Aorta (tissue), 5 donors: Measurements from ENCODE around the gene PYGL. TPM values are rescaled to one million over a fixed set of nuclear protein-coding genes. Genes with fewer than 3 reads are reported as not detected.

Experiments
- ATAC-seq: fragments of 200-7000 bp; cut with Tn5 transposase; one replicate; pipeline ENCODE4 v1.9.1; 2022; ENCODE audit warnings: moderate library complexity; ENCODE audit not compliant: low FRiP score
- DNase-seq, 2 donors: peaks; one replicate each; pipeline ENCODE4 v3.0.0-alpha.2; 2020
- H3K27ac ChIP-seq, 2 donors: one replicate each; pipeline ENCODE4 v1.5.1; 2013; ENCODE audit warnings: low read length in 2 of 2, mild to moderate bottlenecking in 2 of 2, moderate library complexity in 2 of 2, control low read depth in 1 of 2, inconsistent platforms in 1 of 2, low read depth in 1 of 2
- H3K27me3 ChIP-seq, 2 donors: one replicate each; pipeline ENCODE4 v1.6.1; 2013; ENCODE audit warnings: control low read depth in 1 of 2, low read length in 1 of 2, mild to moderate bottlenecking in 1 of 2, moderate library complexity in 1 of 2; ENCODE audit not compliant: insufficient read depth in 2 of 2, control insufficient read depth in 1 of 2
- H3K36me3 ChIP-seq, 2 donors: one replicate each; pipeline ENCODE4 v1.6.1; 2013; ENCODE audit warnings: control low read depth in 1 of 2, low read length in 1 of 2, mild to moderate bottlenecking in 1 of 2; ENCODE audit not compliant: insufficient read depth in 2 of 2, control insufficient read depth in 1 of 2
- H3K4me1 ChIP-seq, 2 donors: one replicate each; pipeline ENCODE4 v1.6.1; 2013; ENCODE audit warnings: low read length in 2 of 2, control low read depth in 1 of 2, mild to moderate bottlenecking in 1 of 2, moderate library complexity in 1 of 2; ENCODE audit not compliant: insufficient read depth in 2 of 2, control insufficient read depth in 1 of 2
- H3K4me3 ChIP-seq, 2 donors: one replicate each; pipeline ENCODE4 v1.5.1; 2013; ENCODE audit warnings: low read length in 2 of 2, control low read depth in 1 of 2, mild to moderate bottlenecking in 1 of 2
- H3K9me3 ChIP-seq: one replicate; pipeline ENCODE4 v1.6.1; 2013; ENCODE audit warnings: mild to moderate bottlenecking, low read length; ENCODE audit not compliant: control insufficient read depth
- WGBS, 2 donors: extraction: QIAGEN DNeasy Blood & Tissue Kit; methylation state at CpG; one replicate each; pipeline ENCODE4 v1.1.7; 2013; 5-methylcytosine and 5-hydroxymethylcytosine counted together
- intact Hi-C, 2 donors: fragments of 100-400 bp; cut with DNase I; formaldehyde crosslinking; loops; one replicate each; pipeline versions ENCODE4 v1.14.2 to v1.15.0; 2022
- polyA plus RNA-seq, 2 donors: library from polyadenylated mRNA; stranded (reverse); fragments of 200-250 nt; gene quantifications; one replicate each; pipeline ENCODE4 v1.2.3, GENCODE V29; 2013
- total RNA-seq, 2 donors: library from RNA; stranded (reverse); fragmentation: NEBNext Ultra II Directional; extraction: Animal tissue kit (Norgen Biotek cat#: 25700); gene quantifications; one replicate each; pipeline ENCODE4 v1.2.1, GENCODE V29; 2021
- donor health status: healthy with polysubstance abuse.
- donor health status: Bipolar disorder and iron deficiency.
- donor health status: DM: no; HTN: no; CAD: no.
- donor health status: DM: no; HTN: no; CAD: no.
- donor health status: DM: yes; HTN: yes; CAD: no.

Gene PYGL
- total and polyA plus RNA-seq, 4 donors: 18.4 to 78.6 (median 37.1) TPM

DNA sequence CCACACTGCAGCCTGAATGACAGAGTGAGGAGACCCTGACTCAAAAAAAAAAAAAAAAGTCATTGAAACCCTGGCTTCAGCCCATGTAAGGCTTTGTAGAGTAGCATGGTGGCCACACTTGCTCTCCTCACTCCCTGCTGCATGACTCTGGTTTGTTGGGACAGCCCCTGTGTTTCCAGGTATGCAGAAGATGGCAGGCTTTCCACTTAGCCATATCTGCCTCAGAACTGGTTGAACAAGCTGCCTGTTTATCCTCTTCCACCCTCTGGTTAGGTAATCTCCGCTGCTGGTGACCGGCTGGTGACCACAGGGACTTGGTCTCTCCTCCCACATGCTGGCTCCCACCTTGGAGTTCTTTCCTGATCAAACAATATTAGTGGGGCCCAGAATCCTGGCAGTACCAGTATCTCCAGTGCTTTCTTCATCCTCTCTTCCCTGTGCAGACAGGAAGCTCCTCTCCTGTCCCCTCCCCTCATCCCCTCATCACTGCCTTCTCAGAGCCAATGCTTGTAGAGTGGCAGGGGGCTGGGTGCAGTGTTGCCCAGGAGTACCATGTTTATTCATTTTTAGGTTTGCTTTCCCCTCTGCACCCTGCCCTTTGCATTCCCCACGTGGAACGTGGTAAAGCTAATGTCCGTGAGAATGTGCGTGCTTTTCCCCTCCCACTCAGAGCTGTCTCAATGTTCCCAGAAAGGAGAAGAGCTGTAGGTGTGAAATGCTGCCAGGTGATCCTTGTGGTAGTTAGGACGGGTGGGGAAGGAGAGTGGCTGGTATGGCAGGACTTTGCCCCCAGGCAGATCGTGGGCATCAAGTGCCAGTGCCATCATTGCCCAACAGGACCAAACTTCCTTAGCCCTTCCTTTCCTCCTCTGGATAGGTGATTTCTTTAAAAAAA, 61.1 kb downstream of the PYGL start:
- intact Hi-C loops: no loop called here
- no peaks in the 10 kb centered on the region for H3K4me1 ChIP-seq
- H3K27me3 ChIP-seq: no peaks in the 10 kb centered on the region
- no peaks in the 10 kb centered on the region for H3K9me3 ChIP-seq
- H3K27ac ChIP-seq: no peak overlapping the region
- H3K4me3 ChIP-seq: no peak overlapping the region
- H3K36me3 ChIP-seq: peaks cover 0 to 2% of the 10 kb centered on the region in 2 donors
- no peak for DNase-seq
- 77 to 83% methylated on average over 8 of the region's 8 CpGs for WGBS, 2 donors
- ATAC-seq: no peak

DNA sequence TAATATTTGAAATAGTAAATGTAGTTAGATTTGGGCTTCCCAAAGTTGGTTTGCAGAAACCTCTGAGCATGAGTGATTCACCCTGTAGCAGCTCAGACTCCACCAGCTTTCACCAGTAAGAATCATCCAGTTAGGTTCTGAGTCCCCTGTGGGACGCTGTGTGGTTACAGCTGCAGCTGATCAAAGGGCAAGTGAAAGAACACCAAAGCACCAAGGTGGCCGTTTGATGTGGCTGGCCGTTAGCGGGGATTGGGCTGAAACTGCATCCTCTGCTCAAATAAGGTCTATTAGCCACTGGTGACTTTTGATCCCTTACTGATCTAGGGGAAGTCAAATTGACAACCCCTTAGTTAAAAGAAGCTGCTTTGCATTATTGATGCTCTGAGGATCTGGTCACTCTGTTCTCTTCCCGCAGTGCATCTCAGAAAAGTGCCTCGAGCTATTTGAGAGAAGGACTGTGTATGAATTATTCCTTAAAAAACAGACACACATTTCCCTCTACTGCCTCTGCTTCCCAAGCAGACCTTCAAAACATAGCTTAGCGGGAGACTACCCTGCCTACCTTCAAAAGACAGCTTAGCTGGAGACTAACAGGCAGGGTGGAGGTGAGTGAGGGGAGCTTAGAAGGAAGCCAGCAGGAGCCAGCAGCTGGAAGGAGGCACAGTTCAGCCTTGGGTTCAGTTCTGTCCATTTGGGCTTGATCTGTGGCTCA, 68.8 kb downstream of the PYGL start:
- no peak overlapping the region for H3K4me3 ChIP-seq
- H3K9me3 ChIP-seq: no peaks in the 10 kb centered on the region
- intact Hi-C loops: no loop called here
- H3K27ac ChIP-seq: no peak overlapping the region
- WGBS, 2 donors: 43 to 50% methylated on average over 7 of the region's 7 CpGs
- no peaks in the 10 kb centered on the region for H3K36me3 ChIP-seq
- H3K4me1 ChIP-seq: no peaks in the 10 kb centered on the region
- ATAC-seq (no peak), DNase-seq (no peak)
- H3K27me3 ChIP-seq: no peaks in the 10 kb centered on the region

DNA sequence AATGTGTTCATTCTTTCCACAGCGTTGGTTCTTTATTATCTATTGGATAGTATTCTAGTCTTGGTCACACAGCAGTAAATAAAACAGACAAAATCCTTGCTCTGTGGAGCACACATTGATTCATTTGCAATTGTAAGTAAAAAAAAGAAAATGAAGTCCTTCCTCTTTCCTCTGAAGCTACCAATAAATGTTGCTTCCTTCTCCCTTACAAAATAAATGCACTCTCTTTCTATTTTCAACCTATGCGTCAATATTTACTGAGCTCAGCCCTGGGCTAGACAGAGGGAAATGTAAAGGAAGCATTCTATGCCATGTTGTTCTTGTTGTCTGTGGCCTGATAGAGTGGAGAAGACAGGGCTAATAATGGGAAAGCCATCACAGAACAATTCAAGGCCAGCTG, 69.5 kb downstream of the PYGL start:
- Histone ChIP-seq H3K9me3 (peaks cover 2% of the 10 kb centered on the region), H3K4me3 (no peak overlapping the region), H3K27me3 (no peaks in the 10 kb centered on the region), H3K27ac (no peak overlapping the region), H3K4me1 (no peaks in the 10 kb centered on the region), H3K36me3 (no peaks in the 10 kb centered on the region)
- intact Hi-C loops: no loop called here
- WGBS, 2 donors: 78 to 87% methylated on average over 2 of the region's 2 CpGs
- DNase-seq: no peak
- no peak for ATAC-seq

DNA sequence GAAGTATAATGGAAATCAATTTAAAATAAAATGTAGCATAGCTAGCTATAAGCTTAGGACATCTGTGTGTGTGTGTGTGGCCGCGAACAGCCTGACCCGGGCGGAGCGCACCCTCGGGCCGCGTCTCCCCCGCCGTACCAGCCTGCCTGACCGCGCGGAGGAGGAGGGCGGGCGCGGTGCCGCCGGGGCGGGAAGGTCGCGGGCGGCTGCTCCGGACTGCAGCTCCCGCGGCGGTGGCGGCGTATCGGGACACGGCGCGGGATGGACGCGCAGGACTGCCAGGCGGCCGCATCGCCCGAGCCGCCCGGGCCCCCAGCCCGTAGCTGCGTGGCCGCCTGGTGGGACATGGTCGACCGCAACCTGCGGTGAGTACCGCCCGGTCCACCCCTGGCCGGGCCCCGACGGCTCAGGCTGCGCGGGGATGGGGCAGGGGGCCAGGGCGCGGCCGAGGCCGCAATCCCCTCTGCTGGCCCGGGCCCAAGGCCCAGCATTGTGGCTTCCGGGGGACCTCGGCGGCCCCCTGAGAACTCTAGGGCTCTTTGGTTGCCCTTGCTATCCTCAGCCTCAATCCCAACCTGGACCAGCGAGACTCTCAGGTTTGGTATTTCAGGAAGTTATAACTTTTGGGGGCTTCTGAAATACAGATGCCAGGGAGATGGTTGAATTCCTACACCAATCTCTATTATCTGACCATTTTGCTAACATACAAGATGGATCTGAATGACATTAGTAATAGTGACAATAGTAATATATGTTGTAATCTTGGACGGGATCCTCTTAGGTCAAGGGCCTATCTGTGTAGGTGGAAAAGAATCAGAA, 72.2 kb downstream of the PYGL start, which contains the start of gene ABHD12B:
Gene ABHD12B (plus strand): TSS at position 140 of the 819 bp plus-strand sequence. CDS start 122 bp downstream, at position 262.
- H3K4me3 ChIP-seq: peak within 1 kb of the TSS in 1 of 2 donors; percentile 32
- H3K9me3 ChIP-seq: peaks cover 2% of the 10 kb centered on the region
- intact Hi-C loops: no loop called here
- H3K27me3 ChIP-seq: no peaks in the 10 kb centered on the region
- no peaks in the 10 kb centered on the region for H3K36me3 ChIP-seq
- no peak for DNase-seq
- WGBS, 2 donors: 11 to 13% methylated on average over 47 to 63 of the region's 63 CpGs
- no peak for ATAC-seq
- H3K4me1 ChIP-seq: no peaks in the 10 kb centered on the region
- H3K27ac ChIP-seq: no peak within 1 kb of the TSS

DNA sequence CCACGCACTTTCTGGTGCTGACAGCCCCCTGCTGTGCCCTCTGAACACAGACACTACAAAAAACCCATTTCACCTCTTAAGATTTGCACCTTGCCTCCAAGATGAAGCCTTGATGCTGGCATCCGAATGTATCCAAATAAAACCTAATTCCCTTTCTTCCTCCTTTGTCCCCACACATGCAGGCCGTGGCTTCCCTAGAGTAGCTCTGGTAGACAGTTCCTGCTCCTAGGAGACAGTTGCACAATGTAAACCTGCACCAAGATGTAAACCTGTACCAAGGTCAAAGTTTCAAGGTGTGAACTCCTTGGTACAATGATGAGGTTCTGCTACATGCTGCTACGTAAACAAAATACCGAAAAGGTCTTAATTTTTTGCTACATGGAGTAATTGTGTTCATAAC, 73.1 kb downstream of the PYGL start:
- no peaks in the 10 kb centered on the region for H3K27me3 ChIP-seq
- no peak for ATAC-seq
- no peaks in the 10 kb centered on the region for H3K36me3 ChIP-seq
- WGBS, 2 donors: 97 to 99% methylated on average over 5 of the region's 5 CpGs
- no peaks in the 10 kb centered on the region for H3K4me1 ChIP-seq
- no peak overlapping the region for H3K27ac ChIP-seq
- no peak for DNase-seq
- no peak overlapping the region for H3K4me3 ChIP-seq
- H3K9me3 ChIP-seq: peaks cover 3% of the 10 kb centered on the region
- intact Hi-C loops: no loop called here

DNA sequence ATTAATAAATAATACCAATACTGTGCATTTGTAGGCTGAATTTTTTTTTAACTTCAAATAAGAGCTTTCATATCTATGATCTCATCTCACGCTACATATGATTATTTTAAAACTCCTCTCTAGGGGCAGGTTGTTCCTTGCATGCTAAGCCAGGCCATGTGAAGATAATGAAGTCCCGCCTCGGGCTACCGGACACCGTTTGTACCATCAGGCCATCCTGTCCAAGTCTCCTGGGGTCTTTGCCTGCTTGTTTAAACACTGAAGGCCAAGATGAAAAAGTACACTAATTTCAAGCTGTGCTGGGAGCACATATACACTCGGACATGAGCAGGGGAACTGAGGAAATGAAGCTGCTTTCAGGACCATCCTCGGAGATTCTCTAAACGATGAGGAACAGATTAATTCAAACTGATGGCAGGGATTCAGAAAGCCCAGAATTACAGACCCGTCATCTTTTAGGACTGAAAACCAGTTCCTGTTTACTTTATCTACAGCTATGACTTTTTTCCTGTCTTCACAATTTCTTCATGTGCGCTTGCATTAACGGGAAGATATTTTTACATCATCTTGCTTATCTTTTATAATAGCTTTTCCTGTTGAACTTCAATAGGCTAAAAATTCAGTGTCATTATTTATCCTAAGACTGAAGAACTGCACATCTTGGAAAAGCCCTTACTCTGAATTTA, 78.7 kb downstream of the PYGL start:
- WGBS, 2 donors: 72 to 74% methylated on average over 11 of the region's 11 CpGs
- no peak overlapping the region for H3K4me3 ChIP-seq
- intact Hi-C loops: loop anchor here in 1 of 2 donors (10.0 kb wide), 1 partner anchor 261 kb away; no protein-coding TSS in a partner anchor
- no peaks in the 10 kb centered on the region for H3K36me3 ChIP-seq
- H3K9me3 ChIP-seq: peaks cover 3% of the 10 kb centered on the region
- no peaks in the 10 kb centered on the region for H3K4me1 ChIP-seq
- no peaks in the 10 kb centered on the region for H3K27me3 ChIP-seq
- H3K27ac ChIP-seq: no peak overlapping the region
- DNase-seq (no peak), ATAC-seq (no peak)

DNA sequence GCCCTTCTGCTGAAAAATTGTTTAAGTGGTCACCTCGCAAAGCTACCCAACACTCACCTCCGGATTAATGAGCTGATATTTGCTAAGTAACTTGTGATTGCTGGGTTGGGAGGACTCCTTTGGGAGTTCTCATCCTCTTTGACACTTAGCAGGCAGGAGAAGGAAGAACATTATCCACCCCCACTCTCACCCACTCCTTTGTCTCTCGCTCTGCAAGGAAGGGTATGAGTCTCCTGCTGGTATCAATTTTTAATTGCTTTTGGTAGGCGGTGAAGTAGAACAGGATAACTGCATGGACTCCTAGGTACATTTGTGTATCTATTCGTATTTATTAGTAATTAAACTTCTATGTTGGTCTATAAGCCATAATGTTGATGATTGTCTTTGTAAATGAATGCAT, 79.3 kb downstream of the PYGL start:
- Histone ChIP-seq H3K36me3 (no peaks in the 10 kb centered on the region), H3K27me3 (no peaks in the 10 kb centered on the region), H3K27ac (no peak overlapping the region), H3K4me3 (no peak overlapping the region), H3K4me1 (no peaks in the 10 kb centered on the region), H3K9me3 (peaks cover 1% of the 10 kb centered on the region)
- no peak for DNase-seq
- no peak for ATAC-seq
- intact Hi-C loops: loop anchor here (5.0 to 10.0 kb wide), 2 partner anchors 260 to 263 kb away; no protein-coding TSS in a partner anchor
- 90 to 93% methylated on average over 5 of the region's 5 CpGs for WGBS, 2 donors

DNA sequence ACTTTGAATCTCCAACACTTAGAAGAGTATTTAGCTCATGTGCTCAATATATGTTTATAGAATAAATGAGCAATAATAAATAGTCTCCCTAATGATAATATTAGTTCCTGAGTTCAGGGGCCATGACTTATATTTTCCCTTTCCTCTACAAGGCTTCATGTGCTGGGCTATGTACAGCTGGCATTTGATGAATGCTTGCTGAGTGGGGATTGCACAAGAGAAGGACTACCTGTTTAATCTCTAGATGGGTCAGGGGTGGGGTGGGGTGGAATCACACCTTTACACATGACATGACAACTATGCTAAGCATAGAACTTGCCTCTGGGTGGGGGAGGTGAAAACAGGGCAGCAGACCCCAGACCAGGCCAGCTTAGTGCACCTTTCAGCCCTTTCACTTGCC, 80.0 kb downstream of the PYGL start:
- no peak for ATAC-seq

More for the DNA sequence above, 80.0 kb downstream of the PYGL start:
- intact Hi-C loops: loop anchor here (5.0 to 10.0 kb wide), 2 partner anchors 259 to 262 kb away; no protein-coding TSS in a partner anchor
- Histone ChIP-seq H3K4me1 (no peaks in the 10 kb centered on the region), H3K27me3 (no peaks in the 10 kb centered on the region), H3K27ac (no peak overlapping the region), H3K9me3 (peaks cover 1% of the 10 kb centered on the region), H3K4me3 (no peak overlapping the region), H3K36me3 (no peaks in the 10 kb centered on the region)
- DNase-seq: no peak
